ENCODE data around the gene SSBP3. TPM values are rescaled to one million over a fixed set of nuclear protein-coding genes. Genes with fewer than 3 reads are reported as not detected.

SSBP3 gene
- total and polyA plus RNA-seq, 9 of the 15 experiments (the other 6 are each of a cell fraction or from before 2014, with no cell fraction given), result 8.7 to 108 (median 33.8) TPM

- in situ Hi-C loops (cut with MboI), result no loop called here
- Histone ChIP-seq H3K36me3 (ENCODE audit: control insufficient read depth, insufficient read depth, low read length) (peaks cover 41% of the 10 kb centered on the region; the same call in 2 of the 3 replicates), H3K9ac (ENCODE audit: insufficient read depth in 1 of 2, low read depth in 2 of 2, low read length in 2 of 2) (no peak overlapping the region), H3K4me2 (ENCODE audit: insufficient read depth, low read length) (no peak overlapping the region), H3K27me3 (ENCODE audit: control insufficient read depth in 2 of 2, insufficient read depth in 2 of 2, low read length in 2 of 2) (no peaks in the 10 kb centered on the region), H2AFZ (ENCODE audit: low read depth, low read length) (no peak overlapping the region), H3K79me2 (ENCODE audit: control insufficient read depth, insufficient read depth, low read length) (peaks cover 20% of the 10 kb centered on the region; the same call in 2 of the 3 replicates), H3K9me1 (ENCODE audit: control insufficient read depth, insufficient read depth, low read length) (peaks cover 7% of the 10 kb centered on the region), H3K4me3 (no peak overlapping the region), H3K9me3 (replicated peaks; ENCODE audit: control insufficient read depth, insufficient read depth, low read depth, low read length) (no peaks in the 10 kb centered on the region), H4K20me1 (replicated peaks; ENCODE audit: control insufficient read depth, insufficient read depth, low read length) (peaks cover 52% of the 10 kb centered on the region), H3K27ac (ENCODE audit: extremely low read depth, low read depth, low read length) (no peak overlapping the region), H3K4me1 (replicated peaks in 1 of 2; ENCODE audit: control insufficient read depth in 2 of 2, insufficient read depth in 2 of 2, low read length in 2 of 2) (peaks cover 0 to 3% of the 10 kb centered on the region in 2 experiments; a peak in 2 of 5 replicates)
- 76% methylated on average over 6 of the region's 6 CpGs for WGBS (ENCODE audit: insufficient coverage, low coverage, missing lambda C conversion rate)
- FAIRE-seq (no peak), DNase-seq (ENCODE audit: extremely low read depth in 1 of 4, low spot score in 3 of 4) (no peak), ATAC-seq (no peak)
- intact Hi-C loops (cut with micrococcal nuclease), result no loop called here
- CTCF ChIA-PET (ENCODE audit: low intra/inter-chr PET ratio), result no interaction called here
- POLR2A ChIA-PET, result interaction anchor here (0.5 kb wide), 2 partner anchors 321 kb away, joined by 3 read pairs; no protein-coding TSS in a partner anchor
- BruUV-seq (replicated peaks), result no TSS peak
- no peak for TF ChIP-seq GMEB1 (CRISPR knock-in tag; IDR thresholded peaks at IDR 0.05)
- no peak for TF ChIP-seq KAT2B (IDR thresholded peaks at IDR 0.05; ENCODE audit: low read depth, low read length)
- no peak for TF ChIP-seq NRF1 (conservative IDR thresholded peaks at IDR 0.05 in 1 of 2, IDR thresholded peaks at IDR 0.05 in 1 of 2)
- TF ChIP-seq ZNF507 (tag; conservative IDR thresholded peaks at IDR 0.05), result no peak
- no peak for TF ChIP-seq ARNT (IDR thresholded peaks at IDR 0.05)
These were observed 140.5 kb downstream of the SSBP3 start for GRCh38 chr1:54265659-54266058.
